Activated CD8-positive, alpha-beta memory T cell treated with anti-CD3 and anti-CD28 coated beads for 48 hours (primary cell): Measurements from ENCODE around the gene NPC1.
"Not testable (repeated sequence)": the region's sequence is repeated elsewhere in the genome, so short reads cannot be mapped to it uniquely, and the experiment has no call there.

Experiments
- DNase-seq, 3 experiments: peaks; one replicate each; pipeline ENCODE4 v3.0.0-alpha.2; 2020; ENCODE audit warnings: low read depth in 2 of 3, low spot score in 2 of 3

NPC1 gene

DNA sequence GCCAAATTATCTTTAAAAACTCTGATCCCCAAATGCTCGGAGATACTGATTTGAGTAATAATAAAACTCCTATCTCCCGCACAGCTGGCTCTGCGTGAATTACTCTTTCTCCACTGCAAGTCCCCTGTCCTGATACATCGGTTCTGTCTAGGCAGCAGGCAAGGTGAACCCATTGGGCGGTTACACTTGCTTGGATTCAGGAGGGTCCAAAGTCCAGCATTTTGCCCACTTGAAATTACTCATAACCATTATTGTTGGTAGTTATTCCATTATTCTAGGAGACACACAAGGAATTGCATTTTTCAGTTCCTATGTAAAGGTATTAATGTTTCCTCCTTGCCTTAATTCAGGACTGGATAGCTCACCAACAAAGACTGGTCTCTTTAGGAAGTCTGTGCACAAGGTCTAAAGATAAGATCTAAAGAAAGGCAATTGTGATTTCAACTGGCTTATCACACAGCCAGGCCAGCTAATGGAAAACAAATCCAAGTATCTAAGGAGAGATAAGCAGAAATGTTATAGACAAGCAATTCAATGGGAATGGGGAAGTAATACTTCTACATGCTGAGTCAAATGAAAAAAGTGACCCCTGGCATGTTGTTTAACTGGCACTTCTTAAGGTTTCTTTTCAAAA, 23.2 kb upstream of the NPC1 start:
- no peak for DNase-seq

DNA sequence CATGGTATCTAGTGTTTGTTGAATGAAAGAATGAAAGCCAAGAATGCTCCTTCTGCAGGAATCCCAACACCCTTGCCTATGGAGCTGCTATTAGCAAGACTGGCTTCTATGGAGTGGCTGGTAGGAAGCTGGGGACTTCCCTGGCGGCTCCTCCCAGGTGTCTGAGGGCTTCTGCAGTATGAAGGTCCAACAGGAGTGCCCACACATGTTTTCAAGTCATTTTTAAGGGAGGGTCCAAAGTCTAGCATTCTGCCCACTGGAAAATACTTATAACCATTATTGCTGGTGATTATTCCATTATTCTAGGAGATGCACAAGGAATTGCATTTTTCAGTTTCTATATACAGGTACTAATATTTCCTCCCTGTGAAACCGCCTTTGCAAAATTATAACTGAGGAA, 21.9 kb upstream of the NPC1 start:
- DNase-seq, result no peak

DNA sequence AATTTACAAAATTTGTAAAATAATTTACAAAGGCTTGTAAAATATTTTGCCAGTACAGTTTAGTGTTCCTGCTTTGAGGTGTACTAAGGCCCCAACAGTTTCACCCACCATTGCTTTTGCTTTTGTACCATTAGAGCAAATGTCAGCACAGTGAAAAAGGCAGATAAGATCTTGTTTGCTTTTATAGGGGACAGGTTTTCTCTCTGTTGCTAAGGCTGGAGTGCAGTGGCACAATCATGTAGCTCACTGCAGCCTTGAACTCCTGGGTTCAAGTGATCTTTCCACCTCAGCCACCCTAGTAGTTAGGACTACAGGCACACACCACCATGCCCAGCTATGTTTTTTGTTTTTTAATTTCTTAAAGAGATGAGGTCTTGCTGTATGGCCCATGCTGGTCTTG, 19.6 kb upstream of the NPC1 start:
- DNase-seq, result no peak

DNA sequence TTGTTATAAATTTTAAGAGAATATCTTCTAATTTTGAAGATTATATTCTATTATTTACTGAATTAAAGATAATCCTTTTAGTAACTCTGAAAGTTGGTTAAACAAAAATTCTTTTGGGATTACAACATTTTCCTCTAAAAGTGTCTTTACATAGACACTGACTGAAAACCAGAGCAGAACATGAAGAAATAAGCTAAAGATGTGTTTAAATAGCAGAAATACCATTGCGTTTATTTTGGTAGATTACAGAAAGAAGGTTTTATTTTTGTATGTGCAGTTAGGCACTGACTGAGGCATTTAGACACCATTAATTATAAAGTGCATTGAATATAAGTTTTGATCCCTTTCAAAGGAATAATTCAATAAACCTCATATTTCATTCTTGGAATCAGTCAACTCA, 13.5 kb upstream of the NPC1 start:
- DNase-seq, result no peak

DNA sequence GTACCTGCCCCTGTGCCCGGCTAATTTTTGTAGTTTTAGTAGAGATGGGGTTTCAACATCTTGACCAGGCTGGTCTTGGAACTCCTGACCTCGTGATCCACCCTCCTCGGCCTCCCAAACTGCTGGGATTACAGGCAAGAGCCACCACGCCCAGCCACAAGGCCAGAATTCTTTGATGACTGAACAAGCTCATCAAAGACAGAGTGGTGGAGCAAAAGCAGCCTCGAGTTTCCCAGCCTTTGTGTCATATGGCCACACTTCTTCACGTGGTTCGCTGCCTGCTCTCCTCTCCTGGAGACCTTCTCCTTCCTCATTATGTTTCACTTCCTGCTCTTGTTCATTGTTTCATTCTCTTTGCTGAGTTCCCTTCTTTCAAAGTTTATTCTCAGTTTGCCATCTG, 9.9 kb upstream of the NPC1 start:
- no peak for DNase-seq

DNA sequence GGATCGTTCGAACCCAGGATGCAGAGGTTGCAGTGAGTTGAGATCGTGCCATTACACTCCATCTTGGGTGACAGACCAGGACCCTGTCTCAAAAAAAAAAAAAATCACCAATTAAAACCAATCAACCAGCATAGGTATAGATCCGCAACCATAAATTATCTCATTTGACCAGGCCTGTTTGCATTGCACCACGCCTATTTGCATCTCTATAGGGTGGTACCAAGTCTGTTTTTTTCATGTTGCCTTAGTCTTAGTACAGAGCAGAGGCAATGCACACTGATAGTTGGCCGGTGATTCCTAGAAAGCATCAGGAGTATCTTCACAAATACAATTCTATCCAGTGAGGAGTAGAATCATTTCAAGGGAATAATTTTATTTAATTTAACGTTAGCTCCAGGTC, 9.3 kb upstream of the NPC1 start:
- no peak for DNase-seq

DNA sequence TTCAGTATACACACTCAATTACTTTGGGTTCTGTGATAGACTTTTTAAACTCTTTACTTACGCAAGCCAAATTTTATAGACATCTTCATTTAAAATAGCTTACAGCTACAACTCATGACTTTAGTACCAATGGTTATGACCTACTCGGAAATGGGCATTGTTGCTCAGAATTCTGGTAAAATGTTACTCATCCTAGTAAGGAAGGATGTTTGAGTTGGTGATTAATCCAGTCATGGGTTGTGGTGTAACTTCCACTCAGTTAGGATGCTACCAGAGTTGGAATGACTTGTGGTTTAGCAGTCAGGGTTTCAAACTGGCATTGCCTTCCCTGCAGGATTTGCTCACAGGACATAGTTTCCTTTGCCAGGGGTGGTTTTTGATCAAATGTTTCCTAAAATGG, 7.4 kb upstream of the NPC1 start:
- DNase-seq, result no peak

DNA sequence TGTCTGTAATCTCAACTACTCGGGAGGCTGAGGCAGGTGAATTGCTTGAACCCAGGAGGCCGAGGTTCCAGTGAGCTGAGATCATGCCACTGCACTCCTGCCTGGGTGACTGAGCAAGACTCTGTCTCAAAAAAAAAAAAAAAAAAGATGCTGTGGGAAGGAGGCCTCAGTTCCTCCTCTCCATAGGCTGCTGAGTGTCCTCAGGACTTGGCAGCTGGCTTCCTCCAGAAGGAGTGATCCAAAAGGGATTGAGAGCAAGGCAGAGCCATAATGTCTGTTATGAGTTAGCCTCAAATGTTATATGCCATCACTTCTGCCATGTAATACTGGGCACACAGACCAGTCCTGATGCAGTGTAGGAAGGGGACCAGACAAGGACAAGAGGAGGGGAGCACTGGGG, 6.6 kb upstream of the NPC1 start:
- DNase-seq, result no peak

DNA sequence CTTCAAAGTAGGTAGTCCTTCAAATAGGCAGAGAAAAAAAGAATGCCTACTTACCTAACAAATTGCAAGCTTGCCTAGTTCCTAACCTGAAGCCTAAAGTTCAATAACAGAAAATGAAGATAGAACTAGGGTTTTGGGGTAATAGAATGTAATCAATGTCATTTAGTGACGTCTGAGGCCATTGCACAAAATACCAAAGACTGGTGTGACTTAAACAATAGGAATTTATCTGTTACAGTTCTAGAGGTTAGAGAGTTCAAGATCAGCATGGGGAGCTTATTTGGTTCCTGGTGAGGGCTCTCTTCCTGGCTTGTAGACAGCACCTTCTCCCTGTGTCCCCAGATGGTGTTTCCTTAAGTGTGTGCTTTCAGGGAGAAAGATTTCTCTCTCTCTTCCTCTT, 4.7 kb upstream of the NPC1 start:
- no peak for DNase-seq

DNA sequence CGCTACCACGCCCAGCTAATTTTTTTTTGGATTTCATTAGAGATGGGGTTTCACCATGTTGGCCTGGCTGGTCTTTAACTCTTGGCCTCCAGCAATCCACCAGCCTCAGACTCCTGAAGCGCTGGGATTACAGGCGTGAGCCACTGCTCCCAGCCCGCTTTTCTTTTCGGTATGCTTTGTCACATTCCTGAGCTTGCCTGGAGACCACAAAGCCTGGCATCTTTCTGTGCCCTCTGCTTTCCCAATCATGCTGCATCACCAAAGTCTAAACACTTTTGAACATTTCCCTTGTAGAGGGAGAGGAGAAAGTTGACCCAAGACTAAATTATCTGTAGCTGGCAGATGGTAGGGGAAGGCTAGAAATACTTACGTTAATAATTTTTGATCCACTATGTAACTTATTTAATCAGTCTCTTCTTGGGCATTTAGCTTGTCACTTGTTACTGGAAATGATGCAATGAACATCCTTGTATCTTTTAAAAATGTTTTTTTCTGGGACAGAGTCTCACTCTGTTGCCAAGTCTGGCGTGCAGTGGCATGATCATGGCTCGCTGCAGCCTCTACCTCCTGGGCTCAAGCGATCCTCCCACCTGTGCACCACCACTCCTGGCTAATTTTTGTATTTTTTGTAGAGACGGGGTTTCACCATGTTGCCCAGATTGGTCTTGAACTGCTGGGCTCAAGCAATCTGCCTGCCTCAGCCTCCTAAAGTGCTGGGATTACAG, 2.7 kb upstream of the NPC1 start:
- no peak for DNase-seq

DNA sequence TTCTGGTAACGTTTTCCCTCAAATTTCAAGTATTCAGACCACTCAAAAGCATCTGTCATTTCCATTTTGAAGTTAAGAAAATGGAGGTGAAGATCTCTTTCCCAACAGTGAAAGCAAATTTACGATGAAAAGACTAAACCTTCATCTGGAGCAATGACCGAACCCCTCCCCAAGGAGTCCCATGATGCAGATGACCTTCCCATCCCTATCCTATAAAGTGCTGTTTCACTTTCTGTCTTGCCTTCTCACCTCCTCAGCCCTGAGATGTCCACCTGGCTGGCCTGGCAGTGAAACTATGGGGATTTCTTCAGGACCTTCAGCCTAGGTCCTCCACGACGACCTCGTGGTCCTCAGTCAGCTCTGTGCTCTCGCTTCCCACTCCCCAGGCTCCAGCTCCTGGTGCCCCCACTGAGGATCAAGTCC, 925 bp upstream of the NPC1 start:
- DNase-seq, result no peak

DNA sequence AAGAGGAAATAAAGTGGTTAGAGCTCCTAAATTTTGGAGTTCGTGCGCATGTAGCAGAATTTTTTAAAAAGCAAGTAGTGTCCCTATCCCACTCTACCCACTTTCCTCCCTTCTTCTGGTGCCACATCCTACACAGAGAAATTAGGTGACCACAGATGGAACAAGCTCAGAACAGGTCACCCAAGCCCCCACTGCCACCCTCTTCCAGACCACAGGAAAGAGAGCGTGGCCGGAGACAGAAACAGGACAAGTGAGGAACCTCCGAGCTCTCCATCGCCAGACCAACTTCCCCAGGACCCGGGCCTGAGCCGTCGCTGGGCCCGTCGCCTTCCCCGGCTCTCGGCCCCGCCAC, 433 bp downstream of the NPC1 start:
- no peak for DNase-seq

DNA sequence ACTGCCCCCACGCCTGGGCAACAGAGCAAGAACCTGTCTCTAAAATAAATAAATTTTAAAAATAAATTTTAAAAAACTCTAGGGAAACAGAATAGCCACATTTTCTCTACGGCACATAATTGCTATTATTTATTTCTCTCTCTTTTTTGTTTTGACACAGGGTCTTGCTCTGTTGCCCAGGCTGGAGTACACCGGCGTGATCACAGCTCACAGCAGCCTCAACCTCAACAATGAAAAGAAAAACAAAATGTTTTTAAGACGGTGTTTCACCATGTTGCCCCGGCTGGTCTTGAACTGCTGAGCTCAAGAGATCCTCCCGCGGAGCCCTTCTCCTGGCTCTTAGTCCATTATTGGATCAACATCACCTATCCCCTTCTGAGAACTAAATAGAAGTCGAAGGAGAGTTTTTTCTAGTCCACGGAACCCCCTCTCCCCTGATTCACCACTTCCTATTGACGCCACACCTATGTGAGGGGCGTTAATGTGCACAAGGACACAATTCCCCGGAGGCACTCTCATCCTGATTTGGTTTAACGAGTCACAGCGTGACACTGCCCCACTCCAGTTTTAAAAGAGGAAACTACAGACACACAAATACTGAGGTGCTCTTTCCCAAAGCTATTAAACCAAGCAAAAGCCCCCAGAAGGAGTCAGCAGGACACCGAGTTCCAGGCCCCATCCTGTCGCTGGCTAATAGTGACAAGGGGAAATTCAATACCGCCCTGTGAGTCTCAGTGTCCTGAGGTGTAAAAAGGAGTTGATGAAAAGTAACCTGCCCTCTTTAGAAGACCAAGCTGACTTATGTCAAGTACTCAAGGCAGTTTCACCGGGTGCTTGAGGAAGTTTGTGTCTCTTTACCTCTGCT, 1.1 kb downstream of the NPC1 start:
- DNase-seq, result no peak

DNA sequence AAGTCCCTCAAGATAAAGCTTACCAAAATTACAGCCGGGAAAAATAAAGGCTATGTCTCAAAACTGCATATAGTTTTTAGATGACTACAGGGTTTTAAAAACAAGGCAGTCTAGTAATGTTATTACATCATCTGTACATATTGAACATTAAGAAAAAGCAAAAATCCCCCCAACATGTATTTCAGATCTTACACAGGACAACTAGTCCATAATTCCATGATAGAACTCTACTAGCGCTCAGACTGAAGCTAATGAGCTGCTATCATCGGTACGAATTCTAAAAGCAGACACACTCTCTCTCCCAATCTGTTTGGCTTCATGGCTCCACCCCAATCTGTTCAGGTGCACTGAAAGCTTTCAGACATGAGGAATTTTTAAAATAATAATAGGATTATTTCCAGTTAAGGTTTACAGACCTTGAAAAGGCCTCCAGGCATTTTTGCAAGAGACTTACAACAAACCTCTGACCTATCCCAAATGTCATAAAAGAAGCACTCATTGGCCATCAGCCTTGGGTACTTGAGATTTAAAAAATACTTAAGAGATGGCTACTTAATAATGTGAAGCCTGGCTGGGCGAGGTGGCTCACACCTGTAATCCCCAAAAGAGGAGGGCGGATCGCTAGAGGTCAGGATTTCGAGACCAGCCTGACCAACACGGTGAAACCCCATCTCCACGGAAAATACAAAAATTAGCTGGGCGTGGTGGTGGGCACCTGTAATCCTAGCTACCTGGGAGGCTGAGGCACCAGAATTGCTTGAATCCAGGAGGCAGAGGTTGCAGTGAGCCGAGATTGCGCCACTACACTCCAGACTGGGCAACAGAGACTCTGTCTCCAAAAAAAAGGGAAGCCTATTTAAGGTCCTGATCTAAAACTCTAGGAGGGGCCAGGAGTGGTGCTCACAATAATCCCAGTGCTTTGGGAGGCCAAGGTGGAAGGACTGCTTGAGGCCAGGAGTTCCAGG, 2.0 kb downstream of the NPC1 start:
- no peak for DNase-seq

DNA sequence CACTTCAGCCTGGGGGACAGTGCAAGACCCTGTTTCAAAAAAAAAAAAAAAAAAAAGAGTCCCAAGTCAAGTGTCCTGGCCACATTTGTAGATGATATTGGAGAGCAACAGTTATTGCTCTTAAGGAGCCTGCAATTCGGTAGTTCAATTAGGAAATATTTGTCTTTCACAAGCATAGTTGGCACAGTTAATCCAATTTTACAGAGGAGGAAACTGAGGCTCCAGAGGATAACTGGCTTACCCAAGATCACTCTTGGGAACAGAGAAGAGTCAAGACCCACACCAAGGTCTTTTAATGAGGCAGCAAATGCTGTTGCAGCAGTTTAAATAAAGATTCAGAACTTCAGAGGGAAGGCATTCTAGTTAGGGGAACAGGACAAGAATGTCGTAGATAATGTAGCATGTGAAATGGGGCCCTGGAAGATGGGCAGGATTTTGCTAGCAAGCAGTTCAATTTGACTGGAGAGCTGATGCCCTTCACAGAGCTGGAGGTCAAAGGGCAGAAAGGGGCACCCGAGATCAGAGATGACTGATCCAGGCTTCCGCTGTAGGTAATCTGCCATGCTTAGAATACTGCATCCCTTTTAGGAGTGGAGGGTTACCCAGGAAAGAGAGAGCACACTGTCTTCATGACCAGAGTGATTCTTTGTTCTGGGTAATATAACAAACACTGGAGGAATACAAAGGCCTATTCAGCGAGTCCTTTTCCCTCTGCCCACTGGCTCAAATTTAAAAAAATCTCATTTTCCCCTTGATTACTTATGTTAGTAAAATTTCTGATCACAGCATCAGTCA, 3.0 kb downstream of the NPC1 start:
- no peak for DNase-seq

DNA sequence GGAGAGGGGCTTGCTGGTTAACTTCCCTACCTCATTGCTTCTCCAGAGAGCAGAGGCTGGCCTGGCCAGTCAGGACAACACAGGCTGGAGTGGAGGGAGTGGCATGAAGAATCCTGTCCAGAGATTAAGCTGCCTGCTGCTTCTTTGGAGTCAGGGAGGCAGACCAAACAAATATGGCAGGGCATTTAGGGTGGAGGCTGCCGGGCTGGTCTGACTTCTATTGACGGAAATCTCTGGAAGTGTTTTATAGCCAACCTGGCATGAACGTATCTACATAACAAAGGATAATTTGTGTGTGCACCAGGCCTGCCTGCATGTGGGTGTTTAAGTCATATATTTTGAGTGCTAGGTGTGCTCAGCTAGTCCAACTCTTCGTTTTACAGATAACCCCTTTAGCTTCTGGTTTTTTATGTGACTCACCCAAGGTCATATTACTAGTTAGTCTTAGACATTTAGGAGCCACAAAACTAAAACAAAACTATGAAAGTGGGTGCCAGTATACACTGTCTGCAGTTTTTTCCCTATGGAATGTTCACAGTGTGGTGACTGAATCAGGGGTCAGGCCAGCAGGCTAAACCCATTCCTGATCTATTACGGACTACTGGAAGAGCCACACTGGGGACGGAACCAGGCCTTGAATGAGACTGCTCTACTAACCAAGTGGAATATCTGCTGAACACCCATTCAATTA, 5.5 kb downstream of the NPC1 start:
- DNase-seq, result no peak

DNA sequence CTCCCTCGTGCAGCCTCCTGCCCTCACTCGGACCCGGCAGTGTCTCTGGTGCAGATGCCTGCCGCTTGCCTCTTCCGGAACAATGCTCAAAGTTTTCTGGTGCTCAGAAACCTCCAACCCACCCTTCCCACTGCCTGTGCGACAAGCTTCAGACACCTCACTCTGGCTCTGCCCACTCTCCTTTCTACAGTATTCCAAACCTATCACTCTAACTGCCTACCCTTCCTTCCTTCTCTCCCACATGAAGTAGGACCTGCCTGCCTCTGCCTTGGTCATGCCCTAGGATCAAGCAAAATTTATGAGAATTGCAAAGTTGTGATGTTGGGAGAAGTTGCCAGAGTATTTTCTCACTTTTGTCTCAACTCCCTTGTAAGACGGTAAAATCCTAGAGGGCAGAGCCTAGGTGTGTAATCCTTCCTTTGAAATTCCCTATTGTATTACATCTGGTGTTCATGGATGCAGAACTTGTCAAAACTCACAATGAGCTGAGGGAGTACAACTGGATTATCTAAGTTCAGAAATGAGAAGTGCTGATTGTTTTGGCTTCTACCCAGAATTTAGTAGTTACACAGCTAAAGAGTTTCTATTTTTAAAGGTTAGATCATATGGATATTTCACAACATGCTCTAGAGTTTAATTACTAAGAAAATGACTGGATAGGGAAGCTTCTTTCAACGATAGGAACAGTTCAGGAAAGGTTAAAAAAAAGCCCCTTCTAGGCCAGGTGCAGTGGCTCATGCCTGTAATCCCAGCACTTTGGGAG, 7.2 kb downstream of the NPC1 start:
- DNase-seq, result no peak

DNA sequence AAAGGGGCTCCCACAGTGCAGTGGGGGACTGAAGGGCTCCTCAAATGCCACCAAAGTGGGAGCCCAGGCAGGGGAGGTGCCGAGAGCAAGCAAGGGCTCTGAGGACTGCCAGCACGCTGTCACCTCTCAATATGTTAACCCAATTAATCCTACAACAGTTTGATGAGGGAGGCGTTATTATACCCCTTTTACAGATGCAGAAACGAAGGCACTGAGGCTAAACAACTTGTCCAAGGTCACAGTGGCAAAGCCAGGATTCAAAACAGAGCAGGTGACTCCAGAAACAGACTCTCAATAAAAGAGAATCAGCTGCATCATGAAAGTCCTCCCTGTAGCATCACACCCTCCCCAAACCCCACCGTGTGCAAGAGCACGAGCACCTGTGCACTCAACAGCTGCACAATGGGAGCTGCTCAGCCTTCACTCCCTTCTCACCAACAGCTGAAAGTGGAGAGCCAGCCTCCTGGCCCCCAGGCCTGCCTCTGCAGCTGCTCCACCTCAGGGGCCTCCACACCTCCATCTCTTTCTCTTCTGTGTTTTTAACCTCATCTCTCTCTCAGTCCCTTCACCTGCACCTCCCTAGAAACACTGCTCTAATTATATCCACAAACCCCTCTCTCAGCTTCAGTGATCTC, 8.1 kb downstream of the NPC1 start:
- DNase-seq, result no peak

DNA sequence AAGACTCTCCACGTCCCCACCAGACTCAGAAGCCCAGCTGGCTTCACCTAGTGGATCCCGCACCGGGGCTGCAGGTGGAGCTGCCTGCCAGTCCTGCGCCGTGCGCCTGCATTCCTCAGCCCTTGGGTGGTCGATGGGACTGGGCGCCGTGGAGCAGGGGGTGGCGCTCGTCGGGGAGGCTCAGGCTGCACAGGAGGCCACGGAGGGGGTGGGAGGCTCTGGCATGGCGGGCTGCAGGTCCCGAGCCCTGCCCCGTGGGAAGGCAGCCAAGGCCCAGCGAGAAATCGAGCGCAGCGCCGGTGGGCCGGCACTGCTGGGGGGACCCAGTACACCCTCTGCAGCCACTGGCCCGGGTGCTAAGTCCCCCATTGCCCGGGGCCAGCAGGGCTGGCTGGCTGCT, 8.8 kb downstream of the NPC1 start:
- DNase-seq, result not testable (repeated sequence)
